ENCODE results near the gene NACC2. TPM values are rescaled to one million over a fixed set of nuclear protein-coding genes. Genes with fewer than 3 reads are reported as not detected.

The NACC2 gene
- total and polyA plus RNA-seq, 9 of the 15 experiments (the other 6 are each of a cell fraction or from before 2014, with no cell fraction given): 0.70 to 25.1 (median 5.6) TPM

- Histone ChIP-seq H3K4me1 (replicated peaks in 1 of 2; ENCODE audit: control insufficient read depth in 2 of 2, insufficient read depth in 2 of 2, low read length in 2 of 2) (peaks cover 37 to 93% of the 10 kb centered on the region in 2 experiments), H3K9me3 (replicated peaks; ENCODE audit: control insufficient read depth, insufficient read depth, low read depth, low read length) (no peaks in the 10 kb centered on the region), H3K9ac (ENCODE audit: insufficient read depth in 1 of 2, low read depth in 2 of 2, low read length in 2 of 2) (no peak overlapping the region), H3K4me2 (ENCODE audit: insufficient read depth, low read length) (no peak overlapping the region), H3K9me1 (ENCODE audit: control insufficient read depth, insufficient read depth, low read length) (no peaks in the 10 kb centered on the region), H3K36me3 (ENCODE audit: control insufficient read depth, insufficient read depth, low read length) (no peaks in the 10 kb centered on the region), H3K4me3 (no peak overlapping the region), H3K27me3 (ENCODE audit: control insufficient read depth in 2 of 2, insufficient read depth in 2 of 2, low read length in 2 of 2) (no peaks in the 10 kb centered on the region), H3K27ac (ENCODE audit: extremely low read depth, low read depth, low read length) (no peak overlapping the region), H2AFZ (ENCODE audit: low read depth, low read length) (no peak overlapping the region), H3K79me2 (ENCODE audit: control insufficient read depth, insufficient read depth, low read length) (no peaks in the 10 kb centered on the region), H4K20me1 (replicated peaks; ENCODE audit: control insufficient read depth, insufficient read depth, low read length) (no peaks in the 10 kb centered on the region)
- WGBS (ENCODE audit: insufficient coverage, low coverage, missing lambda C conversion rate): 81% methylated on average over 7 of the region's 8 CpGs
- no peak for DNase-seq (ENCODE audit: extremely low read depth in 1 of 4, low spot score in 3 of 4)
- ATAC-seq: no peak
- no TSS peak for BruUV-seq (replicated peaks)
- no peak for FAIRE-seq
- intact Hi-C loops (cut with micrococcal nuclease): no loop called here
- ChIA-PET CTCF (ENCODE audit: low intra/inter-chr PET ratio) (no interaction called here), POLR2A (interaction anchor here (0.6 kb wide), 1 partner anchor 19 kb away, joined by 4 read pairs; no protein-coding TSS in a partner anchor)
- TF ChIP-seq HMGN3 (IDR thresholded peaks at IDR 0.05; ENCODE audit: borderline replicate concordance, extremely low read depth, insufficient read length, low read depth, low read length): no peak
- TF ChIP-seq TFAM (CRISPR knock-in tag; conservative IDR thresholded peaks at IDR 0.05): no peak
- no peak for TF ChIP-seq ATF7 (IDR thresholded peaks at IDR 0.05)
- peak in 1 of 3 experiments; percentile 31; a peak in 1 of 6 replicates for TF ChIP-seq CTCF (IDR thresholded peaks at IDR 0.05 in 2 of 3, conservative IDR thresholded peaks at IDR 0.05 in 1 of 3; ENCODE audit: insufficient read depth in 2 of 3, low read depth in 1 of 3, low read length in 3 of 3)
- TF ChIP-seq POLR2AphosphoS5 (IDR thresholded peaks at IDR 0.05; ENCODE audit: control insufficient read depth, insufficient read depth, low read depth, low read length): no peak
- TF ChIP-seq LEF1 (IDR thresholded peaks at IDR 0.05): no peak
- in situ Hi-C loops (cut with MboI): no loop called here
These were observed 105.9 kb downstream of the NACC2 start for GRCh38 chr9:135989157-135989556.

Measured in K562 (cell line).